C4-2B (cell line): ENCODE measurements around the gene CD79A.
A peak's percentile ranks its signal among the peaks of the same experiment; 100 is the strongest.

Experiments used
- H3K27ac ChIP-seq: fragments of 450-650 bp; 2 replicates; pipeline ENCODE4 v1.5.1; 2017
- CTCF ChIP-seq: fragments of 450-650 bp; conservative IDR thresholded peaks from 2 replicates; pipeline ENCODE4 v1.5.1; 2017; ENCODE audit warnings: mild to moderate bottlenecking
- ZFX ChIP-seq: fragments of 450-650 bp; IDR thresholded peaks from 2 replicates; pipeline ENCODE4 v1.6.1; 2017

CD79A gene

GRCh38 chr19:41847351-41848105 lies 29.6 kb upstream of the CD79A start:
- H3K27ac ChIP-seq, result no peak overlapping the region
- TF ChIP-seq CTCF (no peak), ZFX (no peak)

GRCh38 chr19:41848666-41849065 lies 28.4 kb upstream of the CD79A start:
- TF ChIP-seq CTCF (no peak), ZFX (no peak)

GRCh38 chr19:41849067-41849466 lies 28.0 kb upstream of the CD79A start:
- no peak for TF ChIP-seq ZFX
- no peak overlapping the region for H3K27ac ChIP-seq

More at GRCh38 chr19:41848666-41849065, 28.4 kb upstream of the CD79A start:
- no peak overlapping the region for H3K27ac ChIP-seq

- no peak for TF ChIP-seq ZFX
- no peak for TF ChIP-seq CTCF
- no peak overlapping the region for H3K27ac ChIP-seq
Measured at GRCh38 chr19:41850381-41850780, 26.7 kb upstream of the CD79A start.

- TF ChIP-seq ZFX (no peak), CTCF (no peak)
- H3K27ac ChIP-seq, result no peak overlapping the region
Measured at GRCh38 chr19:41851456-41851855, 25.6 kb upstream of the CD79A start.

- H3K27ac ChIP-seq, result no peak overlapping the region
- TF ChIP-seq CTCF (no peak), ZFX (no peak)
Measured at GRCh38 chr19:41853344-41853743, 23.7 kb upstream of the CD79A start.

GRCh38 chr19:41853768-41854167 lies 23.3 kb upstream of the CD79A start:
- no peak overlapping the region for H3K27ac ChIP-seq
- no peak for TF ChIP-seq ZFX
- no peak for TF ChIP-seq CTCF

GRCh38 chr19:41859213-41859617 lies 17.9 kb upstream of the CD79A start:
- H3K27ac ChIP-seq, result peak overlapping the region; percentile 92
- TF ChIP-seq ZFX (no peak), CTCF (no peak; the same call in 1 of the 2 replicates)
